ENCODE data around the gene NCK2.
"Not testable (repeated sequence)": the region's sequence is repeated elsewhere in the genome, so short reads cannot be mapped to it uniquely, and the experiment has no call there.

Gene NCK2

GRCh38 chr2:105771291-105771690, 26.6 kb downstream of the NCK2 start:
- H3K9me3 ChIP-seq (ENCODE audit: control insufficient read depth, low read length); H3K9ac ChIP-seq (ENCODE audit: low read length); DNase-seq (ENCODE audit: low read depth); H3K36me3 ChIP-seq (ENCODE audit: control insufficient read depth, insufficient read depth, low read length, severe bottlenecking); H3K4me3 ChIP-seq (ENCODE audit: low read length); H3K4me1 ChIP-seq (ENCODE audit: control insufficient read depth, insufficient read depth, low read length); H3K27me3 ChIP-seq (replicated peaks; ENCODE audit: control insufficient read depth, insufficient read depth, low read length): not testable (repeated sequence)

- peaks cover 3% of the 10 kb centered on the region for H3K36me3 ChIP-seq (ENCODE audit: control insufficient read depth, insufficient read depth, low read length, severe bottlenecking)
- no peak overlapping the region for H3K4me3 ChIP-seq (ENCODE audit: low read length)
- H3K27me3 ChIP-seq (replicated peaks; ENCODE audit: control insufficient read depth, insufficient read depth, low read length) = no peaks in the 10 kb centered on the region
- peaks cover 4% of the 10 kb centered on the region for H3K4me1 ChIP-seq (ENCODE audit: control insufficient read depth, insufficient read depth, low read length)
- H3K9me3 ChIP-seq (ENCODE audit: control insufficient read depth, low read length) = no peaks in the 10 kb centered on the region
- no peak overlapping the region for H3K9ac ChIP-seq (ENCODE audit: low read length)
- DNase-seq (ENCODE audit: low read depth) = no peak
These were observed 27.1 kb downstream of the NCK2 start for GRCh38 chr2:105771836-105772235.

GRCh38 chr2:105772362-105772761, 27.6 kb downstream of the NCK2 start:
- Histone ChIP-seq H3K4me3 (ENCODE audit: low read length) (no peak overlapping the region), H3K4me1 (ENCODE audit: control insufficient read depth, insufficient read depth, low read length) (peaks cover 4% of the 10 kb centered on the region), H3K36me3 (ENCODE audit: control insufficient read depth, insufficient read depth, low read length, severe bottlenecking) (peaks cover 3% of the 10 kb centered on the region), H3K9ac (ENCODE audit: low read length) (no peak overlapping the region), H3K9me3 (ENCODE audit: control insufficient read depth, low read length) (no peaks in the 10 kb centered on the region), H3K27me3 (replicated peaks; ENCODE audit: control insufficient read depth, insufficient read depth, low read length) (no peaks in the 10 kb centered on the region)
- no peak for DNase-seq (ENCODE audit: low read depth)

GRCh38 chr2:105773568-105773967, 28.9 kb downstream of the NCK2 start:
- DNase-seq (ENCODE audit: low read depth) = no peak
- no peak overlapping the region for H3K4me3 ChIP-seq (ENCODE audit: low read length)
- H3K9me3 ChIP-seq (ENCODE audit: control insufficient read depth, low read length) = no peaks in the 10 kb centered on the region
- no peaks in the 10 kb centered on the region for H3K27me3 ChIP-seq (replicated peaks; ENCODE audit: control insufficient read depth, insufficient read depth, low read length)
- H3K9ac ChIP-seq (ENCODE audit: low read length) = no peak overlapping the region
- H3K4me1 ChIP-seq (ENCODE audit: control insufficient read depth, insufficient read depth, low read length) = peaks cover 4% of the 10 kb centered on the region
- no peaks in the 10 kb centered on the region for H3K36me3 ChIP-seq (ENCODE audit: control insufficient read depth, insufficient read depth, low read length, severe bottlenecking)

GRCh38 chr2:105774781-105775337, 30.1 kb downstream of the NCK2 start:
- no peaks in the 10 kb centered on the region for H3K27me3 ChIP-seq (replicated peaks; ENCODE audit: control insufficient read depth, insufficient read depth, low read length)
- H3K9me3 ChIP-seq (ENCODE audit: control insufficient read depth, low read length) = no peaks in the 10 kb centered on the region
- H3K9ac ChIP-seq (ENCODE audit: low read length) = no peak overlapping the region
- H3K36me3 ChIP-seq (ENCODE audit: control insufficient read depth, insufficient read depth, low read length, severe bottlenecking) = no peaks in the 10 kb centered on the region
- peaks cover 4% of the 10 kb centered on the region for H3K4me1 ChIP-seq (ENCODE audit: control insufficient read depth, insufficient read depth, low read length)
- H3K4me3 ChIP-seq (ENCODE audit: low read length) = no peak overlapping the region
- no peak for DNase-seq (ENCODE audit: low read depth)

- Histone ChIP-seq H3K27me3 (replicated peaks; ENCODE audit: control insufficient read depth, insufficient read depth, low read length) (no peaks in the 10 kb centered on the region), H3K9me3 (ENCODE audit: control insufficient read depth, low read length) (no peaks in the 10 kb centered on the region), H3K4me1 (ENCODE audit: control insufficient read depth, insufficient read depth, low read length) (peaks cover 6% of the 10 kb centered on the region), H3K9ac (ENCODE audit: low read length) (no peak overlapping the region), H3K4me3 (ENCODE audit: low read length) (no peak overlapping the region), H3K36me3 (ENCODE audit: control insufficient read depth, insufficient read depth, low read length, severe bottlenecking) (no peaks in the 10 kb centered on the region)
- no peak for DNase-seq (ENCODE audit: low read depth)
These were observed 31.3 kb downstream of the NCK2 start for GRCh38 chr2:105775809-105776559.

- H3K36me3 ChIP-seq (ENCODE audit: control insufficient read depth, insufficient read depth, low read length, severe bottlenecking) = no peaks in the 10 kb centered on the region
- H3K9ac ChIP-seq (ENCODE audit: low read length) = no peak overlapping the region
- no peaks in the 10 kb centered on the region for H3K27me3 ChIP-seq (replicated peaks; ENCODE audit: control insufficient read depth, insufficient read depth, low read length)
- H3K4me3 ChIP-seq (ENCODE audit: low read length) = no peak overlapping the region
- no peaks in the 10 kb centered on the region for H3K9me3 ChIP-seq (ENCODE audit: control insufficient read depth, low read length)
- peaks cover 11% of the 10 kb centered on the region for H3K4me1 ChIP-seq (ENCODE audit: control insufficient read depth, insufficient read depth, low read length)
- DNase-seq (ENCODE audit: low read depth) = no peak
These were observed 31.8 kb downstream of the NCK2 start for GRCh38 chr2:105776560-105776928.

- Histone ChIP-seq H3K4me3 (ENCODE audit: low read length) (no peak overlapping the region), H3K9ac (ENCODE audit: low read length) (no peak overlapping the region), H3K27me3 (replicated peaks; ENCODE audit: control insufficient read depth, insufficient read depth, low read length) (no peaks in the 10 kb centered on the region), H3K36me3 (ENCODE audit: control insufficient read depth, insufficient read depth, low read length, severe bottlenecking) (no peaks in the 10 kb centered on the region), H3K4me1 (ENCODE audit: control insufficient read depth, insufficient read depth, low read length) (peaks cover 15% of the 10 kb centered on the region), H3K9me3 (ENCODE audit: control insufficient read depth, low read length) (no peaks in the 10 kb centered on the region)
- DNase-seq (ENCODE audit: low read depth) = no peak
These were observed 32.3 kb downstream of the NCK2 start for GRCh38 chr2:105777031-105777482.

- Histone ChIP-seq H3K9ac (ENCODE audit: low read length) (no peak overlapping the region), H3K4me3 (ENCODE audit: low read length) (no peak overlapping the region), H3K36me3 (ENCODE audit: control insufficient read depth, insufficient read depth, low read length, severe bottlenecking) (no peaks in the 10 kb centered on the region), H3K27me3 (replicated peaks; ENCODE audit: control insufficient read depth, insufficient read depth, low read length) (no peaks in the 10 kb centered on the region), H3K4me1 (ENCODE audit: control insufficient read depth, insufficient read depth, low read length) (peaks cover 10% of the 10 kb centered on the region), H3K9me3 (ENCODE audit: control insufficient read depth, low read length) (no peaks in the 10 kb centered on the region)
- no peak for DNase-seq (ENCODE audit: low read depth)
These were observed 32.9 kb downstream of the NCK2 start for GRCh38 chr2:105777506-105778055.

GRCh38 chr2:105778080-105778607, 33.4 kb downstream of the NCK2 start:
- no peaks in the 10 kb centered on the region for H3K36me3 ChIP-seq (ENCODE audit: control insufficient read depth, insufficient read depth, low read length, severe bottlenecking)
- H3K9me3 ChIP-seq (ENCODE audit: control insufficient read depth, low read length) = no peaks in the 10 kb centered on the region
- no peak overlapping the region for H3K4me3 ChIP-seq (ENCODE audit: low read length)
- peaks cover 10% of the 10 kb centered on the region for H3K4me1 ChIP-seq (ENCODE audit: control insufficient read depth, insufficient read depth, low read length)
- H3K27me3 ChIP-seq (replicated peaks; ENCODE audit: control insufficient read depth, insufficient read depth, low read length) = no peaks in the 10 kb centered on the region
- no peak for DNase-seq (ENCODE audit: low read depth)
- H3K9ac ChIP-seq (ENCODE audit: low read length) = no peak overlapping the region

GRCh38 chr2:105779394-105779793, 34.7 kb downstream of the NCK2 start:
- Histone ChIP-seq H3K27me3 (replicated peaks; ENCODE audit: control insufficient read depth, insufficient read depth, low read length) (no peaks in the 10 kb centered on the region), H3K4me3 (ENCODE audit: low read length) (no peak overlapping the region), H3K36me3 (ENCODE audit: control insufficient read depth, insufficient read depth, low read length, severe bottlenecking) (no peaks in the 10 kb centered on the region), H3K9me3 (ENCODE audit: control insufficient read depth, low read length) (no peaks in the 10 kb centered on the region), H3K9ac (ENCODE audit: low read length) (no peak overlapping the region), H3K4me1 (ENCODE audit: control insufficient read depth, insufficient read depth, low read length) (peaks cover 10% of the 10 kb centered on the region)
- DNase-seq (ENCODE audit: low read depth) = no peak
